ENCODE data around the gene DYNLT2. TPM values are rescaled to one million over a fixed set of nuclear protein-coding genes. Genes with fewer than 3 reads are reported as not detected.

DYNLT2 gene
- total RNA-seq, 4 donors from 2014 or later = 2.2 to 8.4 (median 5.4) TPM

- H3K27ac ChIP-seq = peak overlapping the region in 1 of 4 donors; percentile 10
- H3K27me3 ChIP-seq = no peaks in the 10 kb centered on the region
- DNase-seq (ENCODE audit: low spot score in 2 of 2) = no peak
- H3K9me3 ChIP-seq = no peaks in the 10 kb centered on the region
- H3K4me3 ChIP-seq = no peak overlapping the region
- TF ChIP-seq POLR2A (IDR thresholded peaks at IDR 0.05) (no peak), EP300 (IDR thresholded peaks at IDR 0.05) (no peak), CTCF (IDR thresholded peaks at IDR 0.05) (no peak)
- 79 to 80% methylated on average over 10 of the region's 10 CpGs for WGBS, 2 donors
- no peaks in the 10 kb centered on the region for H3K36me3 ChIP-seq
- H3K4me1 ChIP-seq = peaks cover 0 to 8% (median 0%) of the 10 kb centered on the region in 4 donors
These were observed 47.5 kb upstream of the DYNLT2 start for GRCh38 chr6:169798764-169799473.

GRCh38 chr6:169795196-169795595 lies 43.8 kb upstream of the DYNLT2 start:
- H3K4me3 ChIP-seq = no peak overlapping the region
- H3K27me3 ChIP-seq = no peaks in the 10 kb centered on the region
- H3K27ac ChIP-seq = no peak overlapping the region
- TF ChIP-seq EP300 (IDR thresholded peaks at IDR 0.05) = no peak
- TF ChIP-seq CTCF (IDR thresholded peaks at IDR 0.05) = no peak
- TF ChIP-seq POLR2A (IDR thresholded peaks at IDR 0.05) = no peak
- 65 to 75% methylated on average over 2 of the region's 2 CpGs for WGBS, 2 donors
- peaks cover 0 to 15% (median 1%) of the 10 kb centered on the region in 4 donors for H3K4me1 ChIP-seq
- H3K9me3 ChIP-seq = no peaks in the 10 kb centered on the region
- H3K36me3 ChIP-seq = no peaks in the 10 kb centered on the region
- no peak for DNase-seq (ENCODE audit: low spot score in 2 of 2)

DNA sequence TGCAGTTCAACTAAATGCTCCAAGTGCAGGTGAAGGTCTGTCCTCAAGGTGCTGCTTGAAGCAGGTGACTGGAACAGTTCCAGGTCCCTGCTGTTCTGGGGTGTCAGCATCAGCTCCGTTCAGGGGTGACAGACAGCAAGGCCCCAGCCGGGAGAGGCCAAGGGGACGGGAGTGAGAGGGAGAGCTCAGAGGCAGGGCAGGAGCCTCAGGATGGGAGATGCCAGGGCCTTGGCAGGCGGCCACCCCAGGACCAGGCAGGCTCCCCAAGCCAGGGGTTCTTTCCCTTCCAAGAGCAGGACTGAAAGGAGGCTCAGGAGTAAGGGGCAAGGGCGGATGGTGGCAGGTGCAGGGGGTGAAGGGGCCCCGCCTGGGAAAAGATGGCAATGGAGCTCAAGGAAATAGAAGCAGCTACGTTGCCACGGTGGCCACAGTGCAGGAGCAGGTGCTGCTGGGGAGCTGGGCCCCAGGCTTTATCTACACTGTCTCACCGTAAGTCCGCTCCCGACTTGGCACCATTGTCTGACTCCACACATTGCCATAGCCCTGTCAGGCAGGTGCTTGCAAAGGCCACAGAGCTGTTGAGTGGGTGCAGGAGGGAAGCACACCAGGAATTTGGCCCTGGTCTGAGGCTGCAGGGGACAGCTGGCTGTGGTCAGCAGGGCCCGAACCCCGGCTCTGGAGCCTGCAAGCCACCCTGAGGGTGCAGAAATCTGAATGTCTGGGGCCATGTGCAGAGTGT lies 43.1 kb upstream of the DYNLT2 start:
- H3K27me3 ChIP-seq = no peaks in the 10 kb centered on the region
- H3K4me1 ChIP-seq = peaks cover 0 to 18% (median 5%) of the 10 kb centered on the region in 4 donors
- H3K36me3 ChIP-seq = no peaks in the 10 kb centered on the region
- H3K27ac ChIP-seq = no peak overlapping the region
- TF ChIP-seq EP300 (IDR thresholded peaks at IDR 0.05) (no peak), POLR2A (IDR thresholded peaks at IDR 0.05) (no peak), CTCF (IDR thresholded peaks at IDR 0.05) (no peak)
- DNase-seq (ENCODE audit: low spot score in 2 of 2) = no peak
- H3K9me3 ChIP-seq = no peaks in the 10 kb centered on the region
- 80 to 87% methylated on average over 11 to 13 of the region's 13 CpGs for WGBS, 2 donors
- H3K4me3 ChIP-seq = no peak overlapping the region

- Histone ChIP-seq H3K4me1 (peaks cover 0 to 18% (median 6%) of the 10 kb centered on the region in 4 donors), H3K27me3 (no peaks in the 10 kb centered on the region), H3K9me3 (no peaks in the 10 kb centered on the region), H3K36me3 (no peaks in the 10 kb centered on the region), H3K4me3 (no peak overlapping the region), H3K27ac (no peak overlapping the region)
- DNase-seq (ENCODE audit: low spot score in 2 of 2) = no peak
- WGBS, 2 donors = 79 to 88% methylated on average over 10 of the region's 10 CpGs
- TF ChIP-seq CTCF (IDR thresholded peaks at IDR 0.05) = no peak
- no peak for TF ChIP-seq EP300 (IDR thresholded peaks at IDR 0.05)
- TF ChIP-seq POLR2A (IDR thresholded peaks at IDR 0.05) = no peak
These were observed 42.0 kb upstream of the DYNLT2 start for GRCh38 chr6:169793408-169793807.

Data from tibial nerve (tissue), 4 donors.